H9 (cell line): ENCODE data around the gene EHD4. TPM values are rescaled to one million over a fixed set of nuclear protein-coding genes. Genes with fewer than 3 reads are reported as not detected.

ENCODE experiments used
- DNase-seq: peaks from one replicate; pipeline ENCODE4 v3.0.0-alpha.2; 2017
- H2AFZ ChIP-seq: one replicate; pipeline ENCODE4 v1.6.1; 2013; ENCODE audit warnings: mild to moderate bottlenecking, low read length, control low read depth, moderate library complexity
- H2AK5ac ChIP-seq: 2 replicates; pipeline ENCODE4 v1.6.1; 2013; ENCODE audit warnings: low read length, control low read depth, mixed read lengths; ENCODE audit not compliant: insufficient read length
- H2BK120ac ChIP-seq: one replicate; pipeline ENCODE4 v1.6.1; 2013; ENCODE audit warnings: low read depth, mild to moderate bottlenecking, low read length, control low read depth, inconsistent platforms; ENCODE audit not compliant: poor library complexity, severe bottlenecking
- H2BK12ac ChIP-seq: 2 replicates; pipeline ENCODE4 v1.6.1; 2013; ENCODE audit warnings: low read length, control low read depth, mixed read lengths, low read depth; ENCODE audit not compliant: insufficient read length
- H2BK15ac ChIP-seq: 2 replicates; pipeline ENCODE4 v1.6.1; 2013; ENCODE audit warnings: low read depth, low read length, control low read depth
- H2BK20ac ChIP-seq: one replicate; pipeline ENCODE4 v1.6.1; 2013; ENCODE audit warnings: low read depth, mild to moderate bottlenecking, low read length, control low read depth, inconsistent platforms; ENCODE audit not compliant: poor library complexity, severe bottlenecking
- H2BK5ac ChIP-seq: 2 replicates; pipeline ENCODE4 v1.6.1; 2013; ENCODE audit warnings: low read length, control low read depth, mixed read lengths; ENCODE audit not compliant: insufficient read length
- H3K14ac ChIP-seq: 2 replicates; pipeline ENCODE4 v1.6.1; 2013; ENCODE audit warnings: low read length, control low read depth; ENCODE audit not compliant: insufficient read depth
- H3K18ac ChIP-seq: 2 replicates; pipeline ENCODE4 v1.6.1; 2013; ENCODE audit warnings: low read depth, mild to moderate bottlenecking, mixed read lengths, low read length, control low read depth; ENCODE audit not compliant: insufficient read length
- H3K23ac ChIP-seq: 2 replicates; pipeline ENCODE4 v1.6.1; 2013; ENCODE audit warnings: low read length, control low read depth, mixed read lengths, low read depth; ENCODE audit not compliant: insufficient read length
- H3K23me2 ChIP-seq: 2 replicates; pipeline ENCODE4 v1.6.1; 2013; ENCODE audit warnings: low read depth, mild to moderate bottlenecking, mixed read lengths, low read length, control low read depth; ENCODE audit not compliant: insufficient read length, poor library complexity, severe bottlenecking
- H3K27ac ChIP-seq: 2 replicates; pipeline ENCODE4 v1.5.1; 2013; ENCODE audit warnings: low read length, control low read depth, mixed read lengths, low read depth; ENCODE audit not compliant: insufficient read length
- H3K27me3 ChIP-seq: 2 replicates; pipeline ENCODE4 v1.6.1; 2013; ENCODE audit warnings: low read length, control low read depth, inconsistent platforms; ENCODE audit not compliant: insufficient read depth
- H3K4ac ChIP-seq: 2 replicates; pipeline ENCODE4 v1.6.1; 2013; ENCODE audit warnings: low read depth, mild to moderate bottlenecking, control low read depth, inconsistent platforms, low read length, moderate library complexity
- H3K4me1 ChIP-seq: 2 replicates; pipeline ENCODE4 v1.6.1; 2013; ENCODE audit warnings: low read length, control low read depth, inconsistent platforms; ENCODE audit not compliant: insufficient read depth
- H3K4me2 ChIP-seq: 2 replicates; pipeline ENCODE4 v1.6.1; 2013; ENCODE audit warnings: low read length, control low read depth, mixed read lengths; ENCODE audit not compliant: insufficient read length, insufficient read depth
- H3K56ac ChIP-seq: 2 replicates; pipeline ENCODE4 v1.6.1; 2013; ENCODE audit warnings: low read depth, mild to moderate bottlenecking, mixed read lengths, low read length, control low read depth; ENCODE audit not compliant: insufficient read length
- H3K79me1 ChIP-seq: 2 replicates; pipeline ENCODE4 v1.6.1; 2013; ENCODE audit warnings: low read depth, mild to moderate bottlenecking, moderate library complexity, low read length, control low read depth, inconsistent platforms; ENCODE audit not compliant: insufficient read depth, poor library complexity, severe bottlenecking
- H3K79me2 ChIP-seq: 2 replicates; pipeline ENCODE4 v1.6.1; 2013; ENCODE audit warnings: low read length, control low read depth, inconsistent platforms; ENCODE audit not compliant: insufficient read depth
- H3K9ac ChIP-seq: 2 replicates; pipeline ENCODE4 v1.6.1; 2013; ENCODE audit warnings: low read length, control low read depth, mixed read lengths; ENCODE audit not compliant: insufficient read length; ENCODE audit errors: extremely low read depth
- H3K9me3 ChIP-seq: one replicate; pipeline ENCODE4 v1.6.1; 2013; ENCODE audit warnings: low read depth, low read length, inconsistent platforms; ENCODE audit not compliant: control insufficient read depth
- H3T11ph ChIP-seq: one replicate; pipeline ENCODE4 v1.6.1; 2013; ENCODE audit warnings: mild to moderate bottlenecking, low read length, control low read depth, inconsistent platforms
- H4K20me1 ChIP-seq: one replicate; pipeline ENCODE4 v1.6.1; 2013; ENCODE audit not compliant: control insufficient read depth, insufficient read length, insufficient read depth
- H4K5ac ChIP-seq: 2 replicates; pipeline ENCODE4 v1.6.1; 2013; ENCODE audit warnings: low read depth, mild to moderate bottlenecking, mixed read lengths, low read length, control low read depth; ENCODE audit not compliant: insufficient read length
- H4K8ac ChIP-seq: replicated peaks from 2 replicates; pipeline ENCODE4 v1.6.1; 2013; ENCODE audit warnings: low read length, control low read depth, mixed read lengths, low read depth; ENCODE audit not compliant: insufficient read length
- H4K91ac ChIP-seq: 2 replicates; pipeline ENCODE4 v1.6.1; 2013; ENCODE audit warnings: low read depth, mild to moderate bottlenecking, moderate library complexity, mixed read lengths, low read length, control low read depth; ENCODE audit not compliant: insufficient read length
- H3K27ac Mint-ChIP-seq, 3 experiments: 2 replicates in 2 of 3; 3 replicates in 1 of 3; pipeline ENCODE4 v1.8.0; 2020 to 2021; ENCODE audit warnings: mixed read lengths in 3 of 3, mild to moderate bottlenecking in 1 of 3, moderate library complexity in 1 of 3
- H3K27me3 Mint-ChIP-seq: 2 replicates; pipeline ENCODE4 v1.8.0; 2021; ENCODE audit warnings: low read depth, mild to moderate bottlenecking, moderate library complexity, mixed read lengths
- H3K36me3 Mint-ChIP-seq, 3 experiments: 2 replicates in 2 of 3; 3 replicates in 1 of 3; pipeline ENCODE4 v1.8.0; 2020 to 2021; ENCODE audit warnings: low read depth in 3 of 3, mixed read lengths in 3 of 3; ENCODE audit not compliant: insufficient read depth in 1 of 3
- H3K4me1 Mint-ChIP-seq, 2 experiments: 2 replicates each; pipeline ENCODE4 v1.8.0; 2020; ENCODE audit warnings: mixed read lengths in 2 of 2
- H3K4me3 Mint-ChIP-seq, 2 experiments: 2 replicates in 1 of 2; 3 replicates in 1 of 2; pipeline ENCODE4 v1.8.0; 2020 to 2021; ENCODE audit warnings: mild to moderate bottlenecking in 2 of 2, mixed read lengths in 2 of 2, moderate library complexity in 1 of 2
- H3K9me3 Mint-ChIP-seq, 2 experiments: 2 replicates in 1 of 2; 3 replicates in 1 of 2; pipeline ENCODE4 v1.8.0; 2020; ENCODE audit warnings: mild to moderate bottlenecking in 2 of 2, mixed read lengths in 2 of 2, moderate library complexity in 1 of 2
- CTCF ChIP-seq: fragments of 200-600 bp; sonication (generic); conservative IDR thresholded peaks from 3 replicates; pipeline ENCODE4 v1.8.0; 2021; ENCODE audit warnings: antibody characterized with exemption, mild to moderate bottlenecking
- WGBS: extraction: QIAGEN DNeasy Blood & Tissue Kit; methylation state at CpG from one replicate; pipeline ENCODE4 v1.1.7; 2013; ENCODE audit warnings: missing lambda C conversion rate, low lambda C conversion rate, mixed read lengths; ENCODE audit not compliant: insufficient read length; ENCODE audit errors: extremely low coverage; 5-methylcytosine and 5-hydroxymethylcytosine counted together
- total RNA-seq: library from RNA; stranded (reverse); gene quantifications from 2 replicates; pipeline ENCODE4 v1.2.1, GENCODE V29; 2021

EHD4 gene
- total RNA-seq, 1 experiment from 2014 or later: 22.9 TPM

GRCh38 chr15:41997845-41998244 is 25.5 kb upstream of the EHD4 start:
- Histone ChIP-seq H4K91ac (no peak overlapping the region), H2AFZ (no peak overlapping the region), H2BK5ac (no peak overlapping the region), H3K23ac (no peak overlapping the region), H2BK15ac (no peak overlapping the region), H2BK120ac (no peak overlapping the region), H3K4ac (no peak overlapping the region), H3K79me1 (no peaks in the 10 kb centered on the region), H3K23me2 (no peaks in the 10 kb centered on the region), H3K14ac (no peak overlapping the region), H3T11ph (no peak overlapping the region), H2AK5ac (no peak overlapping the region), H3K9ac (no peak overlapping the region), H4K20me1 (no peaks in the 10 kb centered on the region), H2BK20ac (no peak overlapping the region), H3K27ac (no peak overlapping the region), H3K79me2 (no peaks in the 10 kb centered on the region), H4K8ac (no peak overlapping the region), H3K56ac (no peak overlapping the region), H2BK12ac (no peak overlapping the region), H3K18ac (no peak overlapping the region), H3K4me2 (no peak overlapping the region), H3K27me3 (no peaks in the 10 kb centered on the region), H3K4me1 (no peaks in the 10 kb centered on the region), H4K5ac (no peak overlapping the region), H3K9me3 (no peaks in the 10 kb centered on the region)
- no CpG with 5 or more reads among the region's 3 CpGs for WGBS
- Mint-ChIP-seq H3K36me3 (no peaks in the 10 kb centered on the region), H3K27me3 (peaks cover 6% of the 10 kb centered on the region; the same call in 1 of the 2 replicates), H3K4me3 (no peak overlapping the region), H3K9me3 (no peaks in the 10 kb centered on the region), H3K4me1 (peaks cover 0 to 9% of the 10 kb centered on the region in 2 experiments; a peak in 2 of 4 replicates), H3K27ac (peak overlapping the region in 1 of 3 experiments; percentile 27; a peak in 2 of 7 replicates)
- no peak for DNase-seq
- no peak for TF ChIP-seq CTCF
